GM23338 (cell line): ENCODE data around the gene RANGAP1. TPM values are rescaled to one million over a fixed set of nuclear protein-coding genes. Genes with fewer than 3 reads are reported as not detected.

ENCODE experiments used
- ATAC-seq: fragments of 200-7000 bp; cut with Tn5 transposase; 3 replicates; pipeline ENCODE4 v1.9.1; 2020
- DNase-seq: peaks from one replicate; pipeline ENCODE4 v3.0.0-alpha.2; 2015; ENCODE audit warnings: low spot score
- H2AFZ ChIP-seq: fragments of 200-600 bp; sonication (generic); 2 replicates; pipeline ENCODE4 v1.8.0; 2016; ENCODE audit warnings: antibody characterized with exemption, mild to moderate bottlenecking, moderate library complexity
- H3F3A ChIP-seq: fragments of 200-600 bp; sonication (generic); replicated peaks from 2 replicates; pipeline ENCODE4 v1.8.0; 2017; ENCODE audit warnings: antibody characterized with exemption, mixed run types, low read depth
- H3K27ac ChIP-seq: fragments of 200-600 bp; sonication (generic); 2 replicates; pipeline ENCODE4 v1.6.1; 2016; ENCODE audit warnings: low read depth
- H3K27me3 ChIP-seq: fragments of 200-600 bp; sonication (generic); 2 replicates; pipeline ENCODE4 v1.8.0; 2016; ENCODE audit warnings: mild to moderate bottlenecking, mixed run types, moderate library complexity; ENCODE audit not compliant: insufficient read depth
- H3K36me3 ChIP-seq: fragments of 200-600 bp; sonication (generic); 2 replicates; pipeline ENCODE4 v1.8.0; 2016; ENCODE audit warnings: mild to moderate bottlenecking; ENCODE audit not compliant: insufficient read depth
- H3K4me1 ChIP-seq: fragments of 200-600 bp; sonication (generic); 2 replicates; pipeline ENCODE4 v1.8.0; 2016; ENCODE audit warnings: mild to moderate bottlenecking, moderate library complexity; ENCODE audit not compliant: insufficient read depth
- H3K4me2 ChIP-seq: fragments of 200-600 bp; sonication (generic); 2 replicates; pipeline ENCODE4 v1.7.1; 2017; ENCODE audit warnings: mixed run types
- H3K4me3 ChIP-seq: fragments of 200-600 bp; sonication (generic); 2 replicates; pipeline ENCODE4 v1.6.1; 2016; ENCODE audit warnings: mixed run types
- H3K79me2 ChIP-seq: fragments of 200-600 bp; sonication (generic); replicated peaks from 2 replicates; pipeline ENCODE4 v1.8.0; 2017; ENCODE audit warnings: mild to moderate bottlenecking; ENCODE audit not compliant: insufficient read depth
- H3K9me2 ChIP-seq: fragments of 200-600 bp; sonication (generic); 2 replicates; pipeline ENCODE4 v1.8.0; 2017; ENCODE audit not compliant: insufficient read depth
- H4K20me1 ChIP-seq: fragments of 200-600 bp; sonication (generic); replicated peaks from 2 replicates; pipeline ENCODE4 v1.8.0; 2017; ENCODE audit warnings: mild to moderate bottlenecking; ENCODE audit not compliant: insufficient read depth
- H3K27ac Mint-ChIP-seq: 2 replicates; pipeline ENCODE4 v1.8.0; 2020; ENCODE audit warnings: inconsistent platforms, mild to moderate bottlenecking, moderate library complexity, mixed read lengths
- H3K27me3 Mint-ChIP-seq: 3 replicates; pipeline ENCODE4 v1.8.0; 2022; ENCODE audit warnings: low read depth, mild to moderate bottlenecking, moderate library complexity, mixed read lengths, inconsistent platforms; ENCODE audit not compliant: insufficient read depth, poor library complexity
- H3K36me3 Mint-ChIP-seq: 3 replicates; pipeline ENCODE4 v1.8.0; 2021; ENCODE audit warnings: low read depth, mild to moderate bottlenecking, inconsistent platforms, moderate library complexity, mixed read lengths
- H3K4me1 Mint-ChIP-seq: 3 replicates; pipeline ENCODE4 v1.8.0; 2020; ENCODE audit warnings: mild to moderate bottlenecking, inconsistent platforms, mixed read lengths
- H3K4me3 Mint-ChIP-seq: 3 replicates; pipeline ENCODE4 v1.8.0; 2021; ENCODE audit warnings: moderate library complexity, mild to moderate bottlenecking, inconsistent platforms, mixed read lengths
- H3K9me3 Mint-ChIP-seq: 3 replicates; pipeline ENCODE4 v1.8.0; 2020; ENCODE audit warnings: moderate library complexity, mild to moderate bottlenecking, inconsistent platforms, mixed read lengths
- CREB1 ChIP-seq: fragments of 250-450 bp; sonication (Bioruptor Pico); IDR thresholded peaks from 2 replicates; pipeline ENCODE4 v1.5.0; 2020; ENCODE audit warnings: low read depth, mild to moderate bottlenecking, moderate library complexity
- CTCF ChIP-seq, 2 experiments: fragments of 200-600 bp in 1 of 2; sonication (generic) in 1 of 2; conservative IDR thresholded peaks; 2 replicates each; pipeline versions ENCODE4 v1.5.1 to v1.6.1; 2016 to 2017; ENCODE audit warnings: antibody characterized with exemption in 2 of 2, low read depth in 2 of 2, mild to moderate bottlenecking in 2 of 2, moderate library complexity in 1 of 2
- ETS1 ChIP-seq: IDR thresholded peaks from 2 replicates; pipeline ENCODE4 v1.6.1; 2016; ENCODE audit warnings: antibody characterized with exemption
- EZH2 ChIP-seq: fragments of 200-600 bp; sonication (generic); IDR thresholded peaks from one replicate; pipeline ENCODE4 v1.8.0; 2017; ENCODE audit warnings: antibody characterized with exemption, mild to moderate bottlenecking, low read depth; ENCODE audit not compliant: unreplicated experiment
- EZH2phosphoT487 ChIP-seq: fragments of 200-600 bp; sonication (generic); IDR thresholded peaks from one replicate; pipeline ENCODE4 v1.8.1; 2018; ENCODE audit warnings: antibody characterized with exemption; ENCODE audit not compliant: unreplicated experiment
- JUNB ChIP-seq: IDR thresholded peaks from one replicate; pipeline ENCODE4 v1.6.1; 2016; ENCODE audit warnings: antibody characterized with exemption; ENCODE audit not compliant: unreplicated experiment
- REST ChIP-seq: IDR thresholded peaks from one replicate; pipeline ENCODE4 v1.6.1; 2018; ENCODE audit warnings: antibody characterized with exemption; ENCODE audit not compliant: unreplicated experiment
- polyA plus RNA-seq: library from polyadenylated mRNA; unstranded; fragments of >200 nt; fragmentation: Nextera tagmentation; extraction: Ambion mirVana; gene quantifications from 2 replicates; pipeline ENCODE4 v1.2.1, GENCODE V29; 2016
- total RNA-seq: library from RNA; depleted of rRNA; stranded (reverse); fragments of >200 nt; shearing (Covaris generic); gene quantifications from 2 replicates; pipeline ENCODE4 v1.2.3, GENCODE V29; 2014

RANGAP1 gene
- total and polyA plus RNA-seq, 2 experiments from 2014 or later, result 54.7 to 141 TPM

- TF ChIP-seq CTCF (conservative IDR thresholded peaks at IDR 0.05; ENCODE audit: low read depth in 2 of 2) (no peak), REST (no peak), ETS1 (no peak), EZH2 (no peak), JUNB (no peak), CREB1 (no peak)
Measured at GRCh38 chr22:41201141-41201540, 84.8 kb downstream of the RANGAP1 start (continued).

GRCh38 chr22:41198027-41198580 is 87.9 kb downstream of the RANGAP1 start:
- Histone ChIP-seq H3K27me3 (peaks cover 32% of the 10 kb centered on the region), H3K4me2 (peak overlapping the region; percentile 98), H3K9me2 (no peaks in the 10 kb centered on the region), H3K4me1 (no peaks in the 10 kb centered on the region; the same call in 1 of the 2 replicates), H3K36me3 (no peaks in the 10 kb centered on the region), H3K27ac (no peak overlapping the region), H3F3A (peaks cover 12% of the 10 kb centered on the region), H2AFZ (peak overlapping the region; percentile 100), H3K4me3 (peak overlapping the region; percentile 83), H4K20me1 (no peaks in the 10 kb centered on the region), H3K79me2 (no peaks in the 10 kb centered on the region)
- H3K27ac Mint-ChIP-seq, result no peak overlapping the region
- TF ChIP-seq CTCF (conservative IDR thresholded peaks at IDR 0.05; ENCODE audit: low read depth in 2 of 2) (peak in 1 of 2 experiments; percentile 1; a peak in 1 of 4 replicates), EZH2phosphoT487 (no peak)
- H3K4me1 Mint-ChIP-seq, result no peaks in the 10 kb centered on the region; the same call in 1 of the 3 replicates
- H3K36me3 Mint-ChIP-seq, result no peaks in the 10 kb centered on the region
- H3K9me3 Mint-ChIP-seq, result peaks cover 2% of the 10 kb centered on the region; the same call in 2 of the 3 replicates
- H3K27me3 Mint-ChIP-seq, result peaks cover 27% of the 10 kb centered on the region
- H3K4me3 Mint-ChIP-seq, result peak overlapping the region; percentile 79
- ATAC-seq (peak; percentile 25), DNase-seq (peak; percentile 56)
